GM10248 (cell line): ENCODE measurements around the gene CTRB1.

Experiments
- CTCF ChIA-PET: fragments of 300-600 bp; sonication (Branson Sonifier 250); formaldehyde crosslinking; extraction: SDS; loops from one replicate; lab custom pipeline; 2021; ENCODE audit warnings: antibody characterized with exemption; lab: Yijun Ruan, JAX
- POLR2A ChIA-PET: fragments of 350-650 bp; sonication (Branson Sonifier 250); formaldehyde crosslinking; extraction: SDS; loops from one replicate; lab custom pipeline; 2020; ENCODE audit warnings: antibody characterized with exemption; lab: Yijun Ruan, JAX
- DNase-seq: peaks from one replicate; pipeline ENCODE4 v3.0.0; 2012; ENCODE audit errors: extremely low spot score
- TF ChIP-seq, protein P1 (sequence below): IDR thresholded peaks from 2 replicates; pipeline ENCODE4 v1.5.1; 2012; ENCODE audit warnings: mild to moderate bottlenecking, low read depth; ENCODE audit errors: extremely low read depth, missing control alignments, control extremely low read depth

CTRB1 gene

DNA sequence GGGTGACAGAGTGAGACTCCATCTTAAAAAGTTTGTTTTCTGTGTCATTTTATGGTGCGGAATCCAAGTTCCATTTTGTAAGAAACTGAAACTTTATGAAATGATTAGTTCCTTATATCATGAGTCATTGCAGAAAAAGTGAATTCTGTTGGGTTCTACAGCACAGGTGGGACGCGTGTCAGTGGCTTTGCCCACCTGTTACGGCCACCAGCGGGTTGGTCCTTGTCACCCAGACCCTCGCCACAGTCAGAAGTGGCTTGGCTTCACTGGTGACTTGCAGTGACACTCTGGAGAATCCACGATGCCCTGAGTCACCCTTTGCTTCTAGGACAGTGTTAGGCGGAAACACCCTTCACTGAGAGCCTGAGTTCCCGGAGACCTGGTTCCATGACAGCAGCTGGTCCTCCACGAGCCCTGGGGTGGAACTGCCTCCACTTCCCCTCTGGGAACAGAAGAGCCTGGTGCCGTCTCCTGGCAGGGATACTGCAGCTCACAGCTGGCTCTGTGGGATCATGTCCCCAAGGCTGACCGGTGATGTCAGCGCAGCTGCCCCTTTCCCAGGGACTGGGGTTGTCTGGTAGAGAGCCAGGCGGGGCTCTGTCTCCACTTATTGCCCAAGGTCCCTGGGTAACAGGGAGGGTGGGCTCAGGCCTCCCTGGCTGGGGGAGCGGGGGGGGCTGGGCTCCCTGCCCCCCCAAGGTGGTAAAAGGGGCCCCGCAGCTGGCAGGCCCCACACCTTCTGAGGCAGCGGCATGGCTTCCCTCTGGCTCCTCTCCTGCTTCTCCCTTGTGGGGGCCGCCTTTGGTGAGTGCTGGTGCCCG, at the start of gene CTRB1:
TSS of gene CTRB1 (plus strand) at position 733 of the 821 bp plus-strand sequence. CDS start at position 753, 20 bp downstream.
- TF ChIP-seq, protein P1, sequence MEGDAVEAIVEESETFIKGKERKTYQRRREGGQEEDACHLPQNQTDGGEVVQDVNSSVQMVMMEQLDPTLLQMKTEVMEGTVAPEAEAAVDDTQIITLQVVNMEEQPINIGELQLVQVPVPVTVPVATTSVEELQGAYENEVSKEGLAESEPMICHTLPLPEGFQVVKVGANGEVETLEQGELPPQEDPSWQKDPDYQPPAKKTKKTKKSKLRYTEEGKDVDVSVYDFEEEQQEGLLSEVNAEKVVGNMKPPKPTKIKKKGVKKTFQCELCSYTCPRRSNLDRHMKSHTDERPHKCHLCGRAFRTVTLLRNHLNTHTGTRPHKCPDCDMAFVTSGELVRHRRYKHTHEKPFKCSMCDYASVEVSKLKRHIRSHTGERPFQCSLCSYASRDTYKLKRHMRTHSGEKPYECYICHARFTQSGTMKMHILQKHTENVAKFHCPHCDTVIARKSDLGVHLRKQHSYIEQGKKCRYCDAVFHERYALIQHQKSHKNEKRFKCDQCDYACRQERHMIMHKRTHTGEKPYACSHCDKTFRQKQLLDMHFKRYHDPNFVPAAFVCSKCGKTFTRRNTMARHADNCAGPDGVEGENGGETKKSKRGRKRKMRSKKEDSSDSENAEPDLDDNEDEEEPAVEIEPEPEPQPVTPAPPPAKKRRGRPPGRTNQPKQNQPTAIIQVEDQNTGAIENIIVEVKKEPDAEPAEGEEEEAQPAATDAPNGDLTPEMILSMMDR, result no peak
- DNase-seq, result peak; percentile 60
- ChIA-PET CTCF (interaction anchor here (1.7 to 10.0 kb wide), 2 partner anchors 19 to 167 kb away, joined by 5 to 86 read pairs; no protein-coding TSS in a partner anchor), POLR2A (no interaction called here)

DNA sequence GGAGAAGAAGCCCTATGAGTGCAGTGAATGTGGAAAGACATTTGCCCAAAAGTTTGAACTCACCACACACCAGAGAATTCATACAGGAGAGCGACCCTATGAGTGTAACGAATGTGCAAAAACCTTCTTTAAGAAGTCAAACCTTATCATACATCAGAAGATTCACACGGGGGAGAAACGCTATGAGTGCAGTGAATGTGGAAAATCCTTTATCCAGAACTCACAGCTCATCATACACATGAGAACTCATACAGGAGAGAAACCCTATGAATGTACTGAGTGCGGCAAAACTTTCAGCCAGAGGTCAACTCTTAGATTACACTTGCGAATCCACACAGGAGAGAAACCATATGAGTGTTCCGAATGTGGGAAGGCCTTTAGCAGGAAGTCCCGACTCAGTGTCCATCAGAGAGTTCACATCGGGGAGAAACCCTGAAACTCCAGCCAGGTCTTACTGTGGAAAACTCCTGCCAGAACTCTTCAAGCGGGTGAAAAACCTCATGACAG, 48.8 kb upstream of the CTRB1 start:
- CTCF ChIA-PET, result no interaction called here
- DNase-seq, result no peak
- POLR2A ChIA-PET, result no interaction called here
- TF ChIP-seq, protein P1, result no peak

DNA sequence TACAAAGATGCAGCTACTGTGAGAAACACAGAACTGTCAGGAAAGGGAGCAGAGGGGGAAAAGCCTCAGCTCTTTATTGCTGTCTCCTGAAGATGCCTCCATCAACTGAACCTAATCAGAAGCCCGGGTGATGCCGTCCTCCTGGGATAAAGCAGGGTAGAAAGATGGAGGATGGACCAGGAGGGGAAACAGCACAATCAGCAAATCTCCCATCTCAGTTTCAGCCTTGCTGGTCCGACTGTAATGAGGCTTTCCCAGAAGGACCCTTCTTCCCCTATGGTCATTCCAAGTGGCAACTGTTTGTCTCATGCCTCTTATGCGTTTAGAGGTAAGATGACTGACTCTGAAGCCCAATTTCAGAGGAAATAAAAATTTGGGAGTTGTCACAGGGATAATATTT, 46.2 kb upstream of the CTRB1 start:
- TF ChIP-seq, protein P1, result no peak
- CTCF ChIA-PET, result interaction anchor here (2.5 kb wide), 1 partner anchor 26 kb away, joined by 7 read pairs; no protein-coding TSS in a partner anchor
- POLR2A ChIA-PET, result no interaction called here
- DNase-seq, result no peak

DNA sequence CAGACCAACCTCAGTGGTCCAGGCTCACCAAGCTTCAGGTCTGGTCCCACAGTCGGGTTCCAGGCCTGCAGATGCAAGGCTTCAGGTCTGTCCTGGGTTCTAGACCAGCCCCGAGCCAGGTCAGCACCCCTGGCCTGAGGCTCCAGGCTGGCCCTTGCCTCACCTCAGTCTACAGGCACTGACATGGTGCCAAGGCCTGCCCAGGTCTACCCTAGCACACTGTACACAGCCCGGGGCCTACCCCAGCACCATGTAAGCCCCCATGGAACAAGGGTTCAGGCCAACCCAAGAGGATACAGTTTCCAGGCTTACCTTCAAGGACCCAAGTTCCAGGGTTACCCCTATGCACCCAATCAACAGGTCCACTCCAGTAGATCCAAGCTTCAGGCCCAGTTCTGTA, 43.7 kb upstream of the CTRB1 start:
- TF ChIP-seq, protein P1, result no peak
- no peak for DNase-seq
- ChIA-PET CTCF (interaction anchor here (0.9 to 1.3 kb wide), 2 partner anchors 23 to 53 kb away, joined by 3 read pairs; no protein-coding TSS in a partner anchor), POLR2A (no interaction called here)

DNA sequence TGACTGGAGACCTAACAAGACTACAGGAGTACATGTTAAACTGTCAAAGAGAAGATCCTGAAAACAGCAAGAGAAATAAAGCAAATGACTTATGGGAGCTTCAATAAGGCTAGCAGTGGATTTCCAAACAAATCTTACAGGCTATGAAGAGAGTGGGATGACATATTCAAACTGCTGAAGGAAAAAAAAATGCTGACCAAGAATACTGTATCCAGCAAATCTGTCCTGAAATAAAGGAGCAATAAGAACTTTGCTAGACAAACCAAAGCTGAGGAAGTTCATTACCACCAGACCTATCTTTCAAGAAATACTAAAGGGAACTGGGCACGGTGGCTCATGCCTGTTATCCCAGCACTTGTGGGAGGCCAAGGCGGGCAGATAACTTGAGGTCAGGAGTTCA, 41.9 kb upstream of the CTRB1 start:
- ChIA-PET POLR2A (no interaction called here), CTCF (interaction anchor here (0.8 to 1.0 kb wide), 2 partner anchors 16 to 288 kb away, joined by 3 to 4 read pairs; no protein-coding TSS in a partner anchor)
- DNase-seq, result no peak
- TF ChIP-seq, protein P1, result no peak

DNA sequence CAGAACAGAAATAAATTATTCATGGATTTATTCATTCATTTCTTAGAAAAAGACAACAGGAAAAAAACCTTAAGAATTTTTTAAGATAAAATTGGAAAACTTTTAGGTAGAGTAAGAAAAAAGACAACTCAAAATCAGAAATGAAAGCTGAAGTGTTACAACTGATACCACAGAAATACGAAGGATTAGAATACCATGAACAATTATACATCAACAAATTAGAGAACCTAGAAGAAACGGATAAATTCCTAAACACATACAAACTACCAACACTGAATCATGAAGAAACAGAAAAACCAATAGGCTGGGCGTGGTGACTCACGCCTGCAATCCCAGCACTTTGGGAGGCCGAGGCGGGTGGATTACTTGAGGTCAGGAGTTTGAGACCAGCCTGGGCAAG, 39.6 kb upstream of the CTRB1 start:
- ChIA-PET CTCF (no interaction called here), POLR2A (no interaction called here)
- DNase-seq, result no peak
- TF ChIP-seq, protein P1, result no peak
